GM06990 (cell line): ENCODE measurements around the gene BRAF.
"Not testable (repeated sequence)": the region's sequence is repeated elsewhere in the genome, so short reads cannot be mapped to it uniquely, and the experiment has no call there.

Source experiments
- DNase-seq: peaks from one replicate; pipeline ENCODE4 v3.0.0-alpha.2; 2011; ENCODE audit not compliant: insufficient read length; ENCODE audit errors: extremely low read depth
- H3K27me3 ChIP-seq: replicated peaks from 2 replicates; pipeline ENCODE4 v1.6.0; 2011; ENCODE audit warnings: low read length; ENCODE audit not compliant: control insufficient read depth, insufficient read depth
- H3K36me3 ChIP-seq: 2 replicates; pipeline ENCODE4 v1.5.1; 2011; ENCODE audit warnings: low read length; ENCODE audit not compliant: control insufficient read depth, insufficient read depth
- H3K4me3 ChIP-seq: replicated peaks from 2 replicates; pipeline ENCODE4 v1.5.1; 2011; ENCODE audit warnings: low read depth, mild to moderate bottlenecking, control low read depth, low read length
- TF ChIP-seq, protein P1 (sequence below): IDR thresholded peaks from 2 replicates; pipeline ENCODE4 v1.5.1; 2011; ENCODE audit warnings: low read length, control low read depth, mild to moderate bottlenecking, inconsistent platforms; ENCODE audit not compliant: insufficient read depth, poor library complexity, severe bottlenecking

BRAF gene

DNA sequence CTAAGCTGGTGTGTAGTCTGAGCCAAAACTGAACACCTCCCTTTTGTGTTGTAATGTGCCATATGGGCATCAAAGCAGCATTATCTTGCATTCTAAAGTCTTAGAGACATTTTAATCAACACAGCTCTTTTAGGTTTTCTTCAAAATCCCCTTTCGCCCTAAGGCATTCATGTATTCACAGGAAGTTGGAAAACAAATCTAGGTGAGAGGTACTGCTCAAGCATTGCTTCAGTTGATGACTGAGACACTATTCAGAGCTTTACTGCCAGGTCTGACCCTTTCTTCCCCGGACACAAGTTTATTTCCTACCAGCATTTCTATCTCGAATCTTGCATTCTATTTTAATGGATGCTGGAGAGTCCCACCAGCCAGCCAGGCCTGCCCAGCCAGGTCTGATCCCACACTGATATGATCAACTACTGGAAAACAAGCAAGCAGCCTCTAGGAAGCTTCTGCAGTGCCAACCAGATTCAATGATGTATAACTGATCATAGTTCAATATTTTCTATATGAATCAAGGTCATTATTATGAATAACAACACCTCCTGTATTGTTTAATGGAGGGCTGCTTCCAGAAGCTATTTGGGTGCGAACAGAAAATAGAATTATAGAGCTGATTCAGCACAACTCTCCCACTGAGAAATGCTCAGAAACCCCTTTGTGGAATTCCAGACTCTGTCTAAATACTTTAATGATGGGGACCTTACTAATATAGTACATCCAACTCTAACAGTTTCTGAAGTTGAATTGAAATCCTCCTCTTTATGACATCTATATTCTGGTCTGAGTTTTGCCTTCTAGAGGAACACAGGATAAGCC is 4.0 kb upstream of the BRAF start:
- no peaks in the 10 kb centered on the region for H3K27me3 ChIP-seq
- H3K4me3 ChIP-seq: no peak overlapping the region
- TF ChIP-seq, protein P1, sequence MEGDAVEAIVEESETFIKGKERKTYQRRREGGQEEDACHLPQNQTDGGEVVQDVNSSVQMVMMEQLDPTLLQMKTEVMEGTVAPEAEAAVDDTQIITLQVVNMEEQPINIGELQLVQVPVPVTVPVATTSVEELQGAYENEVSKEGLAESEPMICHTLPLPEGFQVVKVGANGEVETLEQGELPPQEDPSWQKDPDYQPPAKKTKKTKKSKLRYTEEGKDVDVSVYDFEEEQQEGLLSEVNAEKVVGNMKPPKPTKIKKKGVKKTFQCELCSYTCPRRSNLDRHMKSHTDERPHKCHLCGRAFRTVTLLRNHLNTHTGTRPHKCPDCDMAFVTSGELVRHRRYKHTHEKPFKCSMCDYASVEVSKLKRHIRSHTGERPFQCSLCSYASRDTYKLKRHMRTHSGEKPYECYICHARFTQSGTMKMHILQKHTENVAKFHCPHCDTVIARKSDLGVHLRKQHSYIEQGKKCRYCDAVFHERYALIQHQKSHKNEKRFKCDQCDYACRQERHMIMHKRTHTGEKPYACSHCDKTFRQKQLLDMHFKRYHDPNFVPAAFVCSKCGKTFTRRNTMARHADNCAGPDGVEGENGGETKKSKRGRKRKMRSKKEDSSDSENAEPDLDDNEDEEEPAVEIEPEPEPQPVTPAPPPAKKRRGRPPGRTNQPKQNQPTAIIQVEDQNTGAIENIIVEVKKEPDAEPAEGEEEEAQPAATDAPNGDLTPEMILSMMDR: no peak
- no peaks in the 10 kb centered on the region for H3K36me3 ChIP-seq
- DNase-seq: no peak

DNA sequence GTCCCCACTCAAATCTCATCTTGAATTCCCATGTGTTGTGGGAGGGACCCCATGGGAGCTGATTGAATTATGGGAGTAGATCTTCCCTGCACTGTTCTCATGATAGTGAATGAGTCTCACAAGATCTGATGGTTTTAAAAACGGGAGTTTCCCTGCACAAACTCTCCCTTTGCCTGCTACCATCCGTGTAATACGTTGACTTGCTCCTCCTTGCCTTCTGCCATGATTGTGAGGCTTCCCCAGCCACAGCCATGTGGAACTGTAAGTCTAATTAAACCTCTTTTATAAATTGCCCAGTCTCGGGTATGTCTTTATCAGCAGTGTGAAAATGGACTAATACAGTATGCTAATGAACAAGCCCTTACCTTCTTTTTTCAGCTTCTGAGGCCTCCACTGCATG is 3.2 kb upstream of the BRAF start:
- not testable (repeated sequence) for H3K4me3 ChIP-seq, H3K36me3 ChIP-seq, H3K27me3 ChIP-seq, DNase-seq

DNA sequence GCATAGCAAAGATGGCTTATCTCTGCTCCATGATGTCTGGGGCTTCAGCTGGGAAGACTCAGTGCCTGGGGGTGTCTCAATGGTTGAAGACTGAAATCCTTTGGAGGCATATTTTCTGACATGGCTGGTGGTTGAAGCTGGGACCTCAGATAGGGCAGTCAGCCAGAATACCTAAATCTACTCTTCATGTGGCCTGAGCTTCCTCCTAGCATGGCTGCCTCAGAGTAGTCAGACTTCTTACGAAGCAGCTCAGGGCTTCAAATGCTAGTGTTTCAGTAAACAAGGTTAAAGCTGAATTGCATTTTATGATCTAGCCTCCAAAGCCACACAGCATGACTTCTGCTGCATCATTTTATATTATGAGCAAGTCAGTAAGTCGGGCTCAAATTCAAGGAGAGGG is 2.6 kb upstream of the BRAF start:
- DNase-seq: no peak

GRCh38 chr7:140926021-140926817 is 1.5 kb upstream of the BRAF start:
- TF ChIP-seq, protein P1: no peak

More for the DNA sequence above, 2.6 kb upstream of the BRAF start:
- Histone ChIP-seq H3K4me3 (no peak overlapping the region), H3K27me3 (no peaks in the 10 kb centered on the region), H3K36me3 (no peaks in the 10 kb centered on the region)
- TF ChIP-seq, protein P1: no peak

GRCh38 chr7:140924019-140924820 is 509 bp downstream of the BRAF start:
- no peaks in the 10 kb centered on the region for H3K27me3 ChIP-seq
- peak overlapping the region; percentile 91 for H3K4me3 ChIP-seq
- peak; percentile 83 for DNase-seq
- TF ChIP-seq, protein P1: peak; percentile 58
- no peaks in the 10 kb centered on the region for H3K36me3 ChIP-seq

More at GRCh38 chr7:140926021-140926817, 1.5 kb upstream of the BRAF start:
- no peaks in the 10 kb centered on the region for H3K36me3 ChIP-seq
- no peaks in the 10 kb centered on the region for H3K27me3 ChIP-seq
- H3K4me3 ChIP-seq: no peak overlapping the region
- DNase-seq: no peak
